Stimulated activated CD4-positive, alpha-beta T cell treated with anti-CD3 and anti-CD28 coated beads, Interleukin-15, amount 100 ng/mL, for 1 hour (primary cell): ENCODE data around the gene SLC4A9.
"Not testable (repeated sequence)": the region's sequence is repeated elsewhere in the genome, so short reads cannot be mapped to it uniquely, and the experiment has no call there.

Experiments
- DNase-seq, 2 donors: peaks; one replicate each; pipeline ENCODE4 v3.0.0-alpha.2; 2020; ENCODE audit warnings: low read depth in 1 of 2, low spot score in 1 of 2

Gene SLC4A9

GRCh38 chr5:140337880-140338279 is 22.1 kb upstream of the SLC4A9 start:
- no peak for DNase-seq

GRCh38 chr5:140338336-140338735 is 21.7 kb upstream of the SLC4A9 start:
- DNase-seq: no peak

DNA sequence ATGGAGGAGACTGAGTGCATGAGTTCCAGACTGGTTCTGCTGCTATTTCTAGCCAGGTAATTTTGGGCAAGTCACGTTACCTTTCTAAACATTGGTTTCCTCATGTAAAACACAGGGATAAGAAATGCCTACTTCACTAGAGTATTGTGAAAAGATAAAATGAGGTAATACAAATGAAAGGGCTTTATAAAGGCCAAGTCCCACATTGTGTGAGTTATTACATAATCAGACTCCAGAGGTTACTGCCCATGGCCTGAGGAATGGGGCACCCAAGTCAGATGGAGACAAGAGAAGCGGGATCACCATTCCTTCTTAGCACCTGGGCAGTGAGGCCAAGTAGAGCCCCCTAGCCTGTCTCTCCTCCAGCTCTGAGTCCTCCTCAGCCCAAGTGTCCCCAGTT is 21.1 kb upstream of the SLC4A9 start:
- DNase-seq: no peak

DNA sequence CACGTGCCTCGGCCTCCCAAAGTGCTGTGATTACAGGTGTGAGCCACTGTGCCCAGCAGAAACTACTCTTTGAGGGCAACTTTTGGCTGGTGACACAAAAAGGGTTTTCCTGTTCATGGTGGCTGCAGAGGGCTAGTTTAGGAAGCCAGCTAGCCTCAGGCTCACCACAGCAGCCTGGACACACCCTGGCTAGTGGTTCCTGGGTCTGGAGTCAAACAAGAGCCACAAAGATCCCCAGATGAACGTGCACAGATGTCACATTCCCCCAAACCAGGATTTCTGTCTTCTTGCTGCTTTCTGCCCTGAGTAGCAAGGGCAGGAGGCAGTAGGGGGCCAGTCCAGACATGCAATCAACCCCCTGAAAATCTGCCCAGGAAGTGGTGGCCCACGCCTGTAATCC is 20.4 kb upstream of the SLC4A9 start:
- no peak for DNase-seq

DNA sequence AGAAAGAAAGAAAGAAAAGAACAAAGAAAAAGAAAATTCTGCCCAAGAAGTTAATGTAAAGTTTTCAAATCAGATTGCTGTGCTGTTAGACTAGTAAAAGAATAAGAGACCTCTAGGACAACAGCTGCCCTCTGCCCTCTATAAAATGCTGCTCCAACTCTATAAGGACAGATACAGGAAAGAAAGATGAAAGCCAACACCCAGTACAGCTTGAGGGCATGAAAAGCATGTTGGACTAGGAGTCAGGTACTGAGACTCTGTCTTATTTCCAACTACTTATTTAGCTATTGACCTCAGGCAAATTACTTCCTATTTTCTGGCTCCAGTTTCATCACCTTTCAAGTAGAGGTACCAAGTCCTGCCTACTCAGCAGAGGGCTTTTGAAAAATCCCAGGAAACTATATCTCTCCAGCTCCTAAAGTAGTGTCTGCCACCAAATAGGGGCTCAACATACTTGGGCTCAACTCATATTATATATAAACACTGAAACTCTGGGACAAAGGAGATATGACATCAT is 19.3 kb upstream of the SLC4A9 start:
- no peak for DNase-seq

DNA sequence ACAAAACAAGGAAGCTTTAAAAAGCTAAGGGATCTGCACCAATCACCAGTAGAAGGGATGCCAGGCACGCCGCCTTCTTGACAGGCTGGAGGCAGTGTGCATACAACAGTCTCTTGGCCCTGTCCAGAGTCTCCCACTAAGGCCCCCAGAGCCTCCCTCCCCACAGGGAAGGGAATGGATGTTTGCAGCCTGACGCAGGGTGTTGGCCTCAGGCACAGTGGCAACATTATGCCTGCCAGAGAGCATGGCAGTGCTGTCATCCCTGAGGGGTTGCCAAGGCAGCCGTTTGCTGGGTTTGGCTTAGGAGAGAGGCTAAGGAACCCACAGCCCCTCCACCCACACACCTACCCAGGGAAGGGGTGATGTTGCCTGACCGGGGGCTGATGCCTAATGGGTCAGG is 18.4 kb upstream of the SLC4A9 start:
- DNase-seq: no peak

- DNase-seq: no peak
Observed at GRCh38 chr5:140342287-140342686, 17.7 kb upstream of the SLC4A9 start.

DNA sequence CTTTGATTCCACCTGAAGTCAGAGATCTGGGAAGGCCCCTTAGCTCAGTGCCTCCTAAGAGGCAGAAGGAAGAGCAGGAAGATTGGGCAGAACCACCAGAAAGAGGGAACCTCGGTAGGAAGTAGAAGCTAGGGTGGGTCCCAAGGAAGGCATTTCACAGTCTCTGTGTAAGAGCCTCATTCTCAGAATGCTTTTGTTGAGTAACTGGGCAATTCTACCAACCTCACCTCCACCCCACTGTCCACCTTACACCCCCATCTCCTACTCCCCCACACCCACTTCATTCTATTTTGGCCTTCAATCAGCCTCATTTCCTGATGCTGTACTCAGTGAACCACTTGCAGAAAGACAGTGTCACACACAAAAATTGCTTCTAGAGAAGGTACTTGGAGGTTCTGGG is 17.1 kb upstream of the SLC4A9 start:
- DNase-seq: no peak

DNA sequence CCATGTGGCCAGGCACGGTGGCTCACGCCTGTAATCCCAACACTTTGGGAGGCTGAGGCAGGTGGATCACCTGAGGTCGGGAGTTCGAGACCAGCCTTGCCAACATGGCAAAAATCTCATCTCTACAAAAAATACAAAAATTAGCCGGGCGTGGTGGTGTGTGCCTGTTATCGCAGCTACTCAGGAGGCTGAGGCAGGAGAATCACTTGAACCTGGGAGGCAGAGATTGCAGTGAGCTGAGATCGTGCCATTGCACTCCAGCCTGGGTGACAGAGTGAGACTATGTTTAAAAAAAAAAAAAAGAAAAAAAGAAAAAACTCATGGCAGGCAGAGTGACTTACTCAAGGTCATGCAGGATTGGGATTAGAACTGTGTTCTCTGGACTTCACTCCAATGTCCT is 16.1 kb upstream of the SLC4A9 start:
- DNase-seq: not testable (repeated sequence)

- DNase-seq: no peak
Observed at GRCh38 chr5:140344683-140345423, 15.1 kb upstream of the SLC4A9 start.

GRCh38 chr5:140345919-140346347 is 14.1 kb upstream of the SLC4A9 start:
- no peak for DNase-seq

GRCh38 chr5:140346348-140347221 is 13.4 kb upstream of the SLC4A9 start, which contains the start of gene HBEGF:
TSS of gene HBEGF (minus strand) at chr5:140346603. CDS start at chr5:140346328, 275 bp downstream.
- DNase-seq: peak in 1 of 2 donors; percentile 35

GRCh38 chr5:140347360-140347759 is 12.6 kb upstream of the SLC4A9 start:
- no peak for DNase-seq

GRCh38 chr5:140348104-140348503 is 11.9 kb upstream of the SLC4A9 start:
- no peak for DNase-seq

DNA sequence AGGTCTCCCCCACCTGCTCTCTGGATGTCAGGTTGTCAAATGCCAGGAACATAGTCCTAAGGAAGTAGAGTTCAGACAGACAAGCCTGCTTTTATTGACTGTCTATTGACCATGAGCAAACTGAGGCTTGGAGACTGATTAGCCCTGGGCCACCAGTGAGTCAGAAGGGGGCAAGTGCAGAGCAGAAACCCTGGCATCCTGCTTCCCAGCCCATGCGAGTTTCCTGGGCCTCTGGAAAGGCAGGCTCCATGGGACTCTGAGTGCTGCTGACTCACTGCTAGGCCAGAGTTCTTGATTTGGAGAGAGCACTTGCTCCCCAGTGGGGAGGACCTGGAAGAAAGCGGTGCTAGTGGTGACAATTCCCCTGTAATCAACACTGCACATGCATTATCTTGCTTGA is 10.8 kb upstream of the SLC4A9 start:
- no peak for DNase-seq

- DNase-seq: no peak
Observed at GRCh38 chr5:140351609-140352334, 8.2 kb upstream of the SLC4A9 start.

- DNase-seq: no peak
Observed at GRCh38 chr5:140355546-140355945, 4.4 kb upstream of the SLC4A9 start.

- DNase-seq: no peak
Observed at GRCh38 chr5:140356853-140357725, 2.9 kb upstream of the SLC4A9 start.

DNA sequence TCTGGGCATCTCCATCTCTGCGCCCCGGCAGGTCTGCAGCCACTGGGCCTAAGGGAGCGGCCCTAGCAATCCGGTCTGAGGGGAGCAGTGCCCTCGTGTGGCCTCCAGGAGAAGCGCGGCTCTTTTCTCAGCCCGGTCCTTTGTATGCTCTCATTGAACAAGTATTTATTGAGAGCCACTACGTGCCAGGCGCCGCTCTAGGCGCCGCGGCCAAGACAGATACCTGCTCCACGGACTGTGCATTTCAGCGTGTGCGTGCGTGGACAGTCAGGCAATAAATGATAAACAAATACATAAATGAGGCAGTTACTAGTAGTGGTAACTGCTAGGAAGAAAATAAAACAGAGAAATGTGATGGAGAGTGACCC is 2.3 kb upstream of the SLC4A9 start:
- DNase-seq: peak; percentile 48 to 63

GRCh38 chr5:140358738-140359310 is 1.2 kb upstream of the SLC4A9 start:
- DNase-seq: no peak
